Right lung (tissue), 5 donors: Measurements from ENCODE around the gene PEX26. TPM values are rescaled to one million over a fixed set of nuclear protein-coding genes. Genes with fewer than 3 reads are reported as not detected.
"Not testable (repeated sequence)": the region's sequence is repeated elsewhere in the genome, so short reads cannot be mapped to it uniquely, and the experiment has no call there.

Experiments
- DNase-seq, 2 donors: peaks; one replicate each; pipeline ENCODE4 v3.0.0-alpha.2; 2013
- polyA plus RNA-seq, 5 donors: library from polyadenylated mRNA; unstranded; fragments of 120-200 nt; gene quantifications; one replicate each; pipeline versions ENCODE4 v1.2.1 to v1.2.3, GENCODE V29; 2013; ENCODE audit warnings: inconsistent platforms in 1 of 5, low replicate concordance in 1 of 5; ENCODE audit not compliant: insufficient read length in 5 of 5, insufficient read depth in 1 of 5

The PEX26 gene
- polyA plus RNA-seq, 5 donors: 21.2 to 26.1 (median 24.3) TPM

- DNase-seq: no peak
Observed at GRCh38 chr22:18070556-18071306, 7.1 kb upstream of the PEX26 start.

GRCh38 chr22:18071307-18071967, 6.4 kb upstream of the PEX26 start:
- not testable (repeated sequence) for DNase-seq

GRCh38 chr22:18071968-18072310, 5.9 kb upstream of the PEX26 start:
- DNase-seq: no peak

GRCh38 chr22:18073467-18073866, 4.3 kb upstream of the PEX26 start:
- DNase-seq: no peak

GRCh38 chr22:18073927-18074326, 3.9 kb upstream of the PEX26 start:
- DNase-seq: not testable (repeated sequence)

- DNase-seq: no peak
Observed at GRCh38 chr22:18075101-18075719, 2.6 kb upstream of the PEX26 start.

- peak; percentile 83 to 91 for DNase-seq
Observed at GRCh38 chr22:18075720-18076497, 1.9 kb upstream of the PEX26 start.

GRCh38 chr22:18077087-18077638, 627 bp upstream of the PEX26 start:
- no peak for DNase-seq

- DNase-seq: no peak
Observed at GRCh38 chr22:18078329-18079041, 695 bp downstream of the PEX26 start.

- no peak for DNase-seq
Observed at GRCh38 chr22:18079706-18080233, 2.0 kb downstream of the PEX26 start.

GRCh38 chr22:18081416-18081815, 3.6 kb downstream of the PEX26 start:
- no peak for DNase-seq

- DNase-seq: no peak
Observed at GRCh38 chr22:18082467-18082866, 4.7 kb downstream of the PEX26 start.

- DNase-seq: no peak
Observed at GRCh38 chr22:18083406-18083805, 5.6 kb downstream of the PEX26 start.

GRCh38 chr22:18085188-18085587, 7.4 kb downstream of the PEX26 start:
- no peak for DNase-seq

- DNase-seq: no peak
Observed at GRCh38 chr22:18087350-18087855, 9.6 kb downstream of the PEX26 start.

GRCh38 chr22:18088825-18089568, 11.2 kb downstream of the PEX26 start:
- no peak for DNase-seq

- no peak for DNase-seq
Observed at GRCh38 chr22:18090286-18090685, 12.5 kb downstream of the PEX26 start.

GRCh38 chr22:18091478-18091877, 13.7 kb downstream of the PEX26 start:
- no peak for DNase-seq

- peak in 1 of 2 donors; percentile 16 for DNase-seq
Observed at GRCh38 chr22:18091916-18092526, 14.2 kb downstream of the PEX26 start.

- DNase-seq: no peak
Observed at GRCh38 chr22:18093661-18094060, 15.9 kb downstream of the PEX26 start.
